ENCODE results near the gene TNFRSF25. TPM values are rescaled to one million over a fixed set of nuclear protein-coding genes. Genes with fewer than 3 reads are reported as not detected.
"Not testable (repeated sequence)": the region's sequence is repeated elsewhere in the genome, so short reads cannot be mapped to it uniquely, and the experiment has no call there.

The TNFRSF25 gene
- total and polyA plus RNA-seq, 8 donors = 5.6 to 34.8 (median 23.3) TPM

DNA sequence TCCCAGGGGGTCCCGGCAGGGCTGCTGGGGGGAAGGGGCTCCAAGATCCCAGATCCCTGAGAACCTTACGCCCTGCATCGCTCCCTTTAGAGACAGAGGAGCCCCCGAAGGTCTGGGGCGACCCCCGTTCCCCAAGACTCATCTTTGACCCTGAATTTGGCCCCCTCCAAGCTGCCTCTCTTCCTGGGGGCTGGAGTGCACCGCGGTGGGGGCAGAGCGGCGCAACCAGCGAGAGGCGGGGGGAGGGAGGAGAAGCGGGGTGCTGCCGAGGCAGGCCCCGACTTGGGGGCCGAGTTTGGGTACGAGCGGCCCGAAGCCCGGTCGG, 30.9 kb upstream of the TNFRSF25 start:
- Histone ChIP-seq H3K36me3 (no peaks in the 10 kb centered on the region), H3K4me1 (peaks cover 0 to 14% of the 10 kb centered on the region in 2 donors), H3K27me3 (peaks cover 0 to 51% of the 10 kb centered on the region in 2 donors), H3K9me3 (no peaks in the 10 kb centered on the region), H3K4me3 (peak overlapping the region; percentile 17 to 41), H3K27ac (no peak overlapping the region)
- intact Hi-C loops (cut with DNase I) = no loop called here
- ATAC-seq = no peak
- no peak for DNase-seq
- TF ChIP-seq CTCF (IDR thresholded peaks at IDR 0.05) = no peak

DNA sequence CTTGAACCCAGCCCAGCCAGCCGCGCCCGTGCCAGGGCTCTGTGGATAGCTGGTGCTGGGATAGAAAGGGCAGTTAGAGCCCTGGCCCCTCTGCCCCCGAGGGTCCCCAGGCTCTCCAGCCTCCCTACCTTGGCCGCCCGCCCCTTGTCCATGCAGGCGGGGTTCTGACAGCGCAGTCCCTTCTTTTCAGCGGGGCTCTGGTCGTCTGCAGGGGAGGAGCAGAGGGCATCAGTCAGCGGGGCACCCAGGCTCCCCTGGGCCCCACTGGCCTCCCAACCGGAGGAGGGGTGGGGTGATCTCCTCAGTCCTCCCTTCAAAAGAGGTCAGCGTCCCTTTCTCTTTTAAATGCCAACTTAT, 30.4 kb upstream of the TNFRSF25 start:
- intact Hi-C loops (cut with DNase I) = no loop called here
- Histone ChIP-seq H3K27me3 (peaks cover 0 to 56% of the 10 kb centered on the region in 2 donors), H3K36me3 (no peaks in the 10 kb centered on the region), H3K27ac (no peak overlapping the region), H3K4me1 (peaks cover 0 to 17% of the 10 kb centered on the region in 2 donors), H3K4me3 (no peak overlapping the region), H3K9me3 (no peaks in the 10 kb centered on the region)
- ATAC-seq (no peak), DNase-seq (peak in 1 of 4 donors; percentile 68)
- TF ChIP-seq CTCF (IDR thresholded peaks at IDR 0.05) = no peak

DNA sequence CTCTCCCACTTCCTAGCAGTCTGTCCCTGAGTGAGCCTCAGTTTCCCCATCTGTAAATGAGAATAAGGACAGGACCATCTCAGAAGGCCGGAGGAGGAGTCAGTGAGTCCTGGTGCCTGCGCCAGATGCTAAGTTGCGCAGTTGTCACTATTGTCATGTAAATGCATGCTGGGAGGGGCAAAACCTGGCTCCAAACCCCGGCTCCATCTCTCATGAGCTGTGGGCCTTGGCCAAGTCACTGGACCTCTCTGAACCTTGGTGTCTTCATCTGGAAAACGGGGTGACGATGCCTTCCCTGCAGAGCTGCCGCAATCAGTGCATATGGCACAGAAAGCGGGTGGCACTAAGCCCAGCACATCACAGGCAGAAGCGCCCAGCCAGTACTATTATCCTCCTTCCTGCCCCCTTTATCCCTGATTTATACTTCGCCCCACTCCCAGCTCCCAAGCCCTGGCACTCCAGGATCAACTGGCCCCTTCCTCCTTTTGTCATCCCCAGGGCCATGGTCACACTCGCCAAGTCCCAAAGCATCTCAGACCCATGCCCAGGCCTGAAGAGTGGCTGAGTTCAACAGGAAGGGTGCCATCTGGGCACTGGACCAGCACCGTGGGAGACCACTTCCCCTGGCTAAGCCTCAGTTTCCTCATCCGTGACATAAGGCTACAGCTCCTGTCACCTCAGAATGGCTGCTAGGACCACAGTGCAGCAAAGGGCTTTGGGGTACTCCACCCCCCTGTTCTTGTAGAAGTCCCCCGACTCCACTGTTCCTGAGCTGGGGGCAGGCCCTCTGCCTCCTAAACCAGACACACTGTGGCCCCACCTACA, 29.8 kb upstream of the TNFRSF25 start:
- Histone ChIP-seq H3K27me3 (peaks cover 0 to 62% of the 10 kb centered on the region in 2 donors), H3K36me3 (no peaks in the 10 kb centered on the region), H3K9me3 (no peaks in the 10 kb centered on the region), H3K4me3 (no peak overlapping the region), H3K4me1 (peaks cover under 1 to 23% of the 10 kb centered on the region in 2 donors), H3K27ac (no peak overlapping the region)
- TF ChIP-seq CTCF (IDR thresholded peaks at IDR 0.05) = no peak
- intact Hi-C loops (cut with DNase I) = no loop called here
- no peak for DNase-seq
- no peak for ATAC-seq

DNA sequence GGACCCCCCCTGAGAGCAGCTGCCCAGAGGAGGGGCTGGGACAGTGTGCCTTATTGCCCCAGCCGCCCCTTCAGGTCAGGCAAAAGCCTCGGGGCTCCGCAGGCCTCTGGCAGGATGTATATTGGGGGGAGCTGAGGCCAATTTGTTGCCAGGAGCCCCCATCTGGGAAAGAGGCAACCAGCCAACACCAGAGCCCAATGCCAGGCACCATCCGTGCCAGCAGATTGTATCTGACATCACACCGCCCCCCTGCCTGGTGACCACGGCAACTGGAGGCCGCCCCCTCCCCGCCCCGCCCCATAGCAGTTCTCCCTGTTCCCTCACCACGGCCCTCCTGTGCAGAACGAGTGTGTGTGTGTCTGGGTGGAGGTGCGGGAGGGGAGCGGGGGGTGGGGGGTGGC, 29.1 kb upstream of the TNFRSF25 start:
- DNase-seq = no peak
- Histone ChIP-seq H3K27ac (no peak overlapping the region), H3K36me3 (no peaks in the 10 kb centered on the region), H3K27me3 (peaks cover 0 to 69% of the 10 kb centered on the region in 2 donors), H3K9me3 (no peaks in the 10 kb centered on the region), H3K4me1 (peaks cover 8 to 30% of the 10 kb centered on the region in 2 donors), H3K4me3 (no peak overlapping the region)
- no peak for TF ChIP-seq CTCF (IDR thresholded peaks at IDR 0.05)
- ATAC-seq = no peak
- intact Hi-C loops (cut with DNase I) = no loop called here

GRCh38 chr1:6494627-6495026, 28.7 kb upstream of the TNFRSF25 start:
- DNase-seq (no peak), ATAC-seq (no peak)
- no peak for TF ChIP-seq CTCF (IDR thresholded peaks at IDR 0.05)
- Histone ChIP-seq H3K27ac (no peak overlapping the region), H3K27me3 (peaks cover 0 to 73% of the 10 kb centered on the region in 2 donors), H3K36me3 (no peaks in the 10 kb centered on the region), H3K4me3 (no peak overlapping the region), H3K4me1 (peaks cover 11 to 34% of the 10 kb centered on the region in 2 donors), H3K9me3 (no peaks in the 10 kb centered on the region)
- intact Hi-C loops (cut with DNase I) = no loop called here

DNA sequence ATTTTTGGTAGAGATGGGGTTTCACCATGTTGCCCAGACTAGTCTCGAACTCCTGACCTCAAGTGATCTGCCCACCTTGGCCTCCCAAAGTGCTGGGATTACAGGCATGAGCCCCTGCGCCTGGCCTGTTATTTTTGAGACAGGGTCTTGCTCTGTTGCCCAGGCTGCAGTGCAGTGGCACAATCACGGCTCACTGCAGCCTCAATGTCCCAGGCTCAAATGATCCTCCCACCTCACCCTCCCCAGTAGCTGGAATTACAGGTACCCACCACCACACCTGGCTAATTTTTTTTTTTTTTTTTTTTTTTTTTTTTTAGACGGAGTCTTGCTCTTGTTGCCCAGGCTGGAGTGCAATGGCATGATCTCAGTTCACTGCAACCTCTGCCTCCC, 27.9 kb upstream of the TNFRSF25 start:
- intact Hi-C loops (cut with DNase I); H3K4me3 ChIP-seq; H3K9me3 ChIP-seq; H3K27ac ChIP-seq; DNase-seq; ATAC-seq; H3K36me3 ChIP-seq: not testable (repeated sequence)
- H3K4me1 ChIP-seq = peaks cover 11 to 35% of the 10 kb centered on the region in 2 donors
- H3K27me3 ChIP-seq = peaks cover 0 to 70% of the 10 kb centered on the region in 2 donors

All from left lung (tissue), 10 donors.